A172 (cell line): Measurements from ENCODE around the gene SYNE4. TPM values are rescaled to one million over a fixed set of nuclear protein-coding genes. Genes with fewer than 3 reads are reported as not detected.
"Not testable (repeated sequence)": the region's sequence is repeated elsewhere in the genome, so short reads cannot be mapped to it uniquely, and the experiment has no call there.

ENCODE experiments used
- DNase-seq: peaks from one replicate; pipeline ENCODE4 v3.0.0-alpha.2; 2015; ENCODE audit warnings: low spot score
- total RNA-seq: library from RNA; depleted of rRNA; stranded (reverse); fragments of >200 nt; shearing (Covaris generic); gene quantifications from 2 replicates; pipeline ENCODE4 v1.2.3, GENCODE V29; 2014

Gene SYNE4
- total RNA-seq, 1 experiment from 2014 or later: 0.12 TPM

- no peak for DNase-seq
These were observed 17.6 kb downstream of the SYNE4 start for GRCh38 chr19:35990771-35991730.

- no peak for DNase-seq
These were observed 18.5 kb downstream of the SYNE4 start for GRCh38 chr19:35990156-35990555.

GRCh38 chr19:35988824-35989223, 19.8 kb downstream of the SYNE4 start:
- DNase-seq: no peak

- DNase-seq: no peak
These were observed 21.1 kb downstream of the SYNE4 start for GRCh38 chr19:35987571-35987896.

- peak; percentile 28 for DNase-seq
These were observed 21.7 kb downstream of the SYNE4 start for GRCh38 chr19:35986664-35987570.

GRCh38 chr19:35986111-35986510, 22.5 kb downstream of the SYNE4 start:
- DNase-seq: no peak

GRCh38 chr19:35983177-35983576, 25.4 kb downstream of the SYNE4 start:
- DNase-seq: no peak

- DNase-seq: not testable (repeated sequence)
These were observed 27.6 kb downstream of the SYNE4 start for GRCh38 chr19:35980997-35981396.

GRCh38 chr19:35978832-35979365, 29.7 kb downstream of the SYNE4 start:
- DNase-seq: no peak

- DNase-seq: no peak
These were observed 30.3 kb downstream of the SYNE4 start for GRCh38 chr19:35978271-35978670.

- DNase-seq: no peak
These were observed 31.0 kb downstream of the SYNE4 start for GRCh38 chr19:35977446-35978222.

- DNase-seq: peak; percentile 38
These were observed 32.9 kb downstream of the SYNE4 start for GRCh38 chr19:35975608-35976214.

GRCh38 chr19:35973487-35973886, 35.1 kb downstream of the SYNE4 start:
- no peak for DNase-seq

- no peak for DNase-seq
These were observed 41.8 kb downstream of the SYNE4 start for GRCh38 chr19:35966771-35967170.

- peak; percentile 41 for DNase-seq
These were observed 45.1 kb downstream of the SYNE4 start for GRCh38 chr19:35963514-35963913.

GRCh38 chr19:35960432-35960972, 48.1 kb downstream of the SYNE4 start:
- DNase-seq: no peak

GRCh38 chr19:35959968-35960320, 48.7 kb downstream of the SYNE4 start:
- no peak for DNase-seq

- no peak for DNase-seq
These were observed 49.3 kb downstream of the SYNE4 start for GRCh38 chr19:35959040-35959967.

- DNase-seq: no peak
These were observed 50.0 kb downstream of the SYNE4 start for GRCh38 chr19:35958660-35959039.

- not testable (repeated sequence) for DNase-seq
These were observed 51.2 kb downstream of the SYNE4 start for GRCh38 chr19:35957411-35957810.
